Measurements from ENCODE around the gene NMU.

GRCh38 chr4:55625835-55626234 lies 10.3 kb downstream of the NMU start:
- no peak for TF ChIP-seq CTCF (tag by site-specific recombination; IDR thresholded peaks at IDR 0.05)
- no peak for TF ChIP-seq ZSCAN18 (tag by site-specific recombination; IDR thresholded peaks at IDR 0.05)
- no peak for TF ChIP-seq ELK4 (IDR thresholded peaks at IDR 0.05; ENCODE audit: borderline replicate concordance, low read depth, low read length)
- TF ChIP-seq ZSCAN4 (tag by site-specific recombination; IDR thresholded peaks at IDR 0.05), result no peak
- TF ChIP-seq ZNF274 (IDR thresholded peaks at IDR 0.05; ENCODE audit: low read length), result no peak
- TF ChIP-seq ZNF274 (tag by site-specific recombination; IDR thresholded peaks at IDR 0.05; ENCODE audit: borderline replicate concordance), result no peak
- no peak for TF ChIP-seq BCL11A (tag by site-specific recombination; IDR thresholded peaks at IDR 0.05; ENCODE audit: low read depth)
- no peak for TF ChIP-seq ZNF514 (tag by site-specific recombination; IDR thresholded peaks at IDR 0.05)
- no peak for TF ChIP-seq KLF8 (tag by site-specific recombination; IDR thresholded peaks at IDR 0.05)
